HG02642 (cell line): ENCODE results near the gene SHC4.
"Not testable (repeated sequence)": the region's sequence is repeated elsewhere in the genome, so short reads cannot be mapped to it uniquely, and the experiment has no call there.

ENCODE experiments used
- ATAC-seq: cut with Tn5 transposase; IDR thresholded peaks from one replicate; pipeline ENCODE4 v1.9.1; 2021; ENCODE audit warnings: mild to moderate bottlenecking; ENCODE audit not compliant: unreplicated experiment, poor library complexity

The SHC4 gene

GRCh38 chr15:48925714-48926223, 38.0 kb downstream of the SHC4 start:
- no peak for ATAC-seq

GRCh38 chr15:48924528-48925393, 39.0 kb downstream of the SHC4 start:
- ATAC-seq, result no peak

GRCh38 chr15:48922046-48922445, 41.7 kb downstream of the SHC4 start:
- ATAC-seq, result no peak

- ATAC-seq, result no peak
Measured at GRCh38 chr15:48916721-48917120, 47.0 kb downstream of the SHC4 start.

GRCh38 chr15:48915861-48916260, 47.9 kb downstream of the SHC4 start:
- ATAC-seq, result no peak

GRCh38 chr15:48914717-48915116, 49.0 kb downstream of the SHC4 start:
- ATAC-seq, result no peak

- ATAC-seq, result no peak
Measured at GRCh38 chr15:48913141-48913540, 50.6 kb downstream of the SHC4 start.

- not testable (repeated sequence) for ATAC-seq
Measured at GRCh38 chr15:48910554-48910953, 53.2 kb downstream of the SHC4 start.

GRCh38 chr15:48909313-48909712, 54.4 kb downstream of the SHC4 start:
- not testable (repeated sequence) for ATAC-seq

- no peak for ATAC-seq
Measured at GRCh38 chr15:48905847-48906246, 57.9 kb downstream of the SHC4 start.

GRCh38 chr15:48905216-48905615, 58.5 kb downstream of the SHC4 start:
- ATAC-seq, result no peak

- ATAC-seq, result no peak
Measured at GRCh38 chr15:48904758-48905157, 59.0 kb downstream of the SHC4 start.

- no peak for ATAC-seq
Measured at GRCh38 chr15:48899793-48900192, 63.9 kb downstream of the SHC4 start.

- ATAC-seq, result no peak
Measured at GRCh38 chr15:48898446-48898845, 65.3 kb downstream of the SHC4 start.

- ATAC-seq, result no peak
Measured at GRCh38 chr15:48898032-48898431, 65.7 kb downstream of the SHC4 start.

- no peak for ATAC-seq
Measured at GRCh38 chr15:48896869-48897814, 66.6 kb downstream of the SHC4 start.

- no peak for ATAC-seq
Measured at GRCh38 chr15:48893311-48893710, 70.4 kb downstream of the SHC4 start.

- ATAC-seq, result no peak
Measured at GRCh38 chr15:48891232-48891765, 72.4 kb downstream of the SHC4 start.

GRCh38 chr15:48890375-48890972, 73.2 kb downstream of the SHC4 start:
- ATAC-seq, result no peak

GRCh38 chr15:48889925-48890324, 73.8 kb downstream of the SHC4 start:
- no peak for ATAC-seq
